HCT116 (cell line): ENCODE data around the gene ZKSCAN4. TPM values are rescaled to one million over a fixed set of nuclear protein-coding genes. Genes with fewer than 3 reads are reported as not detected.

Experiments
- ATAC-seq: fragments of 200-7000 bp; cut with Tn5 transposase; 2 replicates; pipeline ENCODE4 v1.9.1; 2020; ENCODE audit warnings: mild to moderate bottlenecking, moderate library complexity
- BruUV-seq: library from RNA; stranded (reverse); fragments of 400-500 nt; replicated peaks from 2 replicates; lab custom pipeline; 2021; lab: Mats Ljungman, UMichigan
- CTCF ChIA-PET: fragments of 300-600 bp; sonication (Branson Sonifier 250); formaldehyde crosslinking; loops from one replicate; lab custom pipeline; 2021; ENCODE audit warnings: antibody characterized with exemption; lab: Charles Lee
- POLR2A ChIA-PET: fragments of 300-600, 350-600 bp; sonication (Branson Sonifier 250); formaldehyde crosslinking; loops from one replicate; lab custom pipeline; 2021; ENCODE audit warnings: antibody characterized with exemption; lab: Charles Lee
- RAD21 ChIA-PET, 2 experiments: fragments of 300-600 bp; sonication (Branson Sonifier 250); formaldehyde crosslinking; loops; one replicate each; lab custom pipeline; 2023; ENCODE audit warnings: low total read pairs in 2 of 2; ENCODE audit not compliant: uncharacterized antibody in 2 of 2, unreplicated experiment in 2 of 2, low non-redundant PET in 1 of 2; lab: Charles Lee
- DNase-seq: peaks from one replicate; pipeline ENCODE4 v3.0.0-alpha.2; 2010; ENCODE audit warnings: low read depth, low spot score
- H2AFZ ChIP-seq: fragments of 200-600 bp; shearing (Covaris generic), sonication (generic); 2 replicates; pipeline ENCODE4 v1.6.1; 2017; ENCODE audit warnings: low read depth, mixed run types, mixed read lengths, antibody characterized with exemption, low read length; ENCODE audit not compliant: poor library complexity, severe bottlenecking
- H3K27ac ChIP-seq: 2 replicates; pipeline ENCODE4 v1.5.1; 2012; ENCODE audit warnings: low read depth, low read length
- H3K27me3 ChIP-seq: fragments of 200-600 bp; sonication (generic); 2 replicates; pipeline ENCODE4 v1.6.1; 2016; ENCODE audit warnings: mixed run types, low read length, mixed read lengths; ENCODE audit not compliant: insufficient read depth
- H3K36me3 ChIP-seq, 2 experiments: fragments of 200-500 bp in 1 of 2; fragments of 200-600 bp in 1 of 2; sonication (Bioruptor generic) in 1 of 2; sonication (generic) in 1 of 2; 2 replicates each; pipeline versions ENCODE4 v1.5.1 to v1.6.1; 2014 to 2016; ENCODE audit warnings: low read length in 2 of 2, inconsistent platforms in 1 of 2, mixed read lengths in 1 of 2, mixed run types in 1 of 2; ENCODE audit not compliant: insufficient read depth in 2 of 2, control insufficient read depth in 1 of 2
- H3K4me1 ChIP-seq, 2 experiments: fragments of 200-600 bp in 1 of 2; sonication (generic) in 1 of 2; 2 replicates each; pipeline versions ENCODE4 v1.5.1 to v1.6.1; 2012 to 2017; ENCODE audit warnings: low read length in 2 of 2, inconsistent platforms in 1 of 2, mild to moderate bottlenecking in 1 of 2, mixed read lengths in 1 of 2, mixed run types in 1 of 2, moderate library complexity in 1 of 2; ENCODE audit not compliant: insufficient read depth in 2 of 2, control insufficient read depth in 1 of 2
- H3K4me2 ChIP-seq: fragments of 200-600 bp; sonication (generic); 2 replicates; pipeline ENCODE4 v1.6.1; 2017; ENCODE audit warnings: mixed run types, low read length, mixed read lengths
- H3K4me3 ChIP-seq, 2 experiments: fragments of 200-600 bp in 1 of 2; sonication (generic) in 1 of 2; replicated peaks in 1 of 2; 2 replicates each; pipeline ENCODE4 v1.5.1; 2011 to 2016; ENCODE audit warnings: low read length in 2 of 2, control low read depth in 1 of 2, low read depth in 1 of 2, mild to moderate bottlenecking in 1 of 2, mixed read lengths in 1 of 2, mixed run types in 1 of 2
- H3K79me2 ChIP-seq: fragments of 200-600 bp; sonication (generic); 2 replicates; pipeline ENCODE4 v1.6.1; 2017; ENCODE audit warnings: mild to moderate bottlenecking, mixed run types, low read length, moderate library complexity, mixed read lengths; ENCODE audit not compliant: insufficient read depth
- H3K9ac ChIP-seq: fragments of 200-600 bp; sonication (generic); 2 replicates; pipeline ENCODE4 v1.6.1; 2016; ENCODE audit warnings: low read length, mixed read lengths
- H3K9me2 ChIP-seq: fragments of 200-600 bp; sonication (generic), shearing (Covaris generic); 2 replicates; pipeline ENCODE4 v1.6.1; 2017; ENCODE audit warnings: mixed run types, mild to moderate bottlenecking, moderate library complexity; ENCODE audit not compliant: insufficient read depth
- H3K9me3 ChIP-seq, 2 experiments: fragments of 200-500 bp in 1 of 2; fragments of 200-600 bp in 1 of 2; sonication (Bioruptor generic) in 1 of 2; sonication (generic) in 1 of 2; 2 replicates each; pipeline ENCODE4 v1.6.1; 2014 to 2017; ENCODE audit warnings: low read length in 2 of 2, mixed read lengths in 2 of 2, inconsistent platforms in 1 of 2, low read depth in 1 of 2, mild to moderate bottlenecking in 1 of 2, mixed run types in 1 of 2, moderate library complexity in 1 of 2; ENCODE audit not compliant: control insufficient read depth in 1 of 2, insufficient read depth in 1 of 2
- H4K20me1 ChIP-seq: fragments of 200-600 bp; sonication (generic), shearing (Covaris generic); 2 replicates; pipeline ENCODE4 v1.6.1; 2017; ENCODE audit warnings: mixed run types, mild to moderate bottlenecking, moderate library complexity; ENCODE audit not compliant: insufficient read depth
- EGR1 ChIP-seq: IDR thresholded peaks from 2 replicates; pipeline ENCODE4 v1.6.1; 2012; ENCODE audit warnings: low read depth
- ELF1 ChIP-seq: IDR thresholded peaks from 2 replicates; pipeline ENCODE4 v1.6.1; 2012; ENCODE audit warnings: low read depth, borderline replicate concordance
- EZH2 ChIP-seq: fragments of 200-600 bp; sonication (generic); IDR thresholded peaks from 2 replicates; pipeline ENCODE4 v1.6.1; 2017; ENCODE audit warnings: antibody characterized with exemption, mixed run types
- EZH2phosphoT487 ChIP-seq: fragments of 200-600 bp; IDR thresholded peaks from 2 replicates; pipeline ENCODE4 v1.6.1; 2018; ENCODE audit warnings: antibody characterized with exemption, borderline replicate concordance
- FOSL1 ChIP-seq: IDR thresholded peaks from 2 replicates; pipeline ENCODE4 v1.6.1; 2012; ENCODE audit warnings: low read depth
- POLR2A ChIP-seq: IDR thresholded peaks from 2 replicates; pipeline ENCODE4 v1.7.0; 2011; ENCODE audit warnings: borderline replicate concordance; ENCODE audit not compliant: insufficient read depth, insufficient read length; ENCODE audit errors: extremely low read depth
- RAD21 ChIP-seq: IDR thresholded peaks from 2 replicates; pipeline ENCODE4 v1.6.1; 2012; ENCODE audit warnings: low read depth, mild to moderate bottlenecking
- SIN3A ChIP-seq: IDR thresholded peaks from 2 replicates; pipeline ENCODE4 v1.6.1; 2012; ENCODE audit warnings: low read depth
- SP1 ChIP-seq: IDR thresholded peaks from 2 replicates; pipeline ENCODE4 v1.6.1; 2012; ENCODE audit warnings: low read depth
- TCF7L2 ChIP-seq: IDR thresholded peaks from 2 replicates; pipeline ENCODE4 v1.7.0; 2011; ENCODE audit warnings: borderline replicate concordance, inconsistent platforms; ENCODE audit not compliant: insufficient read depth, insufficient read length; ENCODE audit errors: extremely low read depth
- ZNF274 ChIP-seq: fragments of 200-500 bp; sonication (Bioruptor generic); IDR thresholded peaks from 2 replicates; pipeline ENCODE4 v1.6.1; 2014; ENCODE audit warnings: mild to moderate bottlenecking, low read depth, low read length, inconsistent platforms
- intact Hi-C: fragments of 100-400 bp; cut with micrococcal nuclease; formaldehyde crosslinking; loops from 2 replicates; pipeline ENCODE4 v1.10.0; 2022
- total RNA-seq: library from RNA; stranded (reverse); gene quantifications from one replicate; pipeline ENCODE4 v1.2.1, GENCODE V29; 2021; ENCODE audit not compliant: unreplicated experiment
- TF ChIP-seq, protein P1 (sequence below): IDR thresholded peaks from 2 replicates; pipeline ENCODE4 v1.6.1; 2012
- TF ChIP-seq, protein P2 (sequence below): IDR thresholded peaks from 2 replicates; pipeline ENCODE4 v1.6.1; 2012; ENCODE audit warnings: low read depth

Gene ZKSCAN4
- total RNA-seq, 1 experiment from 2014 or later = 4.8 TPM

DNA sequence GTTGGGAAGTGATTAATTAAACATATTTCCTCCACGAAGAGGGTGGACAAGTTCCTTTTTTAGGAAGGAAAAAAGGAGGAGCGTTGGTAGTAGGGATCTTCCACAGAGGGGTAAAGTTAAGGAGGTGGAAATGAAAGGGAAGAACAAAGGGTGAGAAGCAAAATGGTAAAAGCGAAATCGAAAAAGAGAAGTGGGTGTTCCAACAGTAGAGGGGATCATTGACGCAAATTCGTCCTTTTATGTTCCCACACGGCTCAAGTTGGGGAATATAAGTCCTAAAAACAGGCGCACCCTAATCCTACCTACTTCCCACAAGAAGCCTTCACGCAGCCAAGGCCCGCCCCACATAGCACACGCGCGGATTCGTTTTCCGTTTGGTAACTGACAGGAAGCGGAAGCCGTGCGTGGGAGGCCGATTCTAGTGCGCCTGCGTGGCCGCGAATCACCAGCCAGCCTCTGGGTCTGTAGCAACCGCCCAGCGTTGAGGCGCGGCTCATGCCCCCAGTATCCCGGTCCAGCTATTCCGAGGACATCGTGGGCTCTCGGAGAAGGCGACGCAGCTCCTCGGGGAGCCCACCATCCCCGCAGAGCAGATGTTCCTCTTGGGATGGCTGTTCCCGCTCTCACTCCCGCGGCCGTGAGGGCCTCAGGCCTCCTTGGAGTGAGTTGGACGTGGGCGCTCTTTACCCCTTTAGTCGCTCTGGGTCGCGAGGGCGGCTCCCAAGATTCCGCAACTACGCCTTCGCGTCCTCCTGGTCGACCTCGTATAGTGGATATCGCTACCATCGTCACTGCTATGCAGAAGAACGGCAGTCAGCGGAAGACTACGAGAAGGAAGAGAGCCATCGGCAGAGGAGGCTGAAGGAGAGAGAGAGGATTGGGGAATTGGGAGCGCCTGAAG is 7.1 kb upstream of the ZKSCAN4 start, which contains the start of gene NKAPL (continued):
- TF ChIP-seq, protein P1, sequence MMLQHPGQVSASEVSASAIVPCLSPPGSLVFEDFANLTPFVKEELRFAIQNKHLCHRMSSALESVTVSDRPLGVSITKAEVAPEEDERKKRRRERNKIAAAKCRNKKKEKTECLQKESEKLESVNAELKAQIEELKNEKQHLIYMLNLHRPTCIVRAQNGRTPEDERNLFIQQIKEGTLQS = no peak
- TF ChIP-seq EZH2 (no peak), POLR2A (no peak), EGR1 (no peak), TCF7L2 (no peak), EZH2phosphoT487 (no peak), ELF1 (no peak)
- TF ChIP-seq, protein P2, sequence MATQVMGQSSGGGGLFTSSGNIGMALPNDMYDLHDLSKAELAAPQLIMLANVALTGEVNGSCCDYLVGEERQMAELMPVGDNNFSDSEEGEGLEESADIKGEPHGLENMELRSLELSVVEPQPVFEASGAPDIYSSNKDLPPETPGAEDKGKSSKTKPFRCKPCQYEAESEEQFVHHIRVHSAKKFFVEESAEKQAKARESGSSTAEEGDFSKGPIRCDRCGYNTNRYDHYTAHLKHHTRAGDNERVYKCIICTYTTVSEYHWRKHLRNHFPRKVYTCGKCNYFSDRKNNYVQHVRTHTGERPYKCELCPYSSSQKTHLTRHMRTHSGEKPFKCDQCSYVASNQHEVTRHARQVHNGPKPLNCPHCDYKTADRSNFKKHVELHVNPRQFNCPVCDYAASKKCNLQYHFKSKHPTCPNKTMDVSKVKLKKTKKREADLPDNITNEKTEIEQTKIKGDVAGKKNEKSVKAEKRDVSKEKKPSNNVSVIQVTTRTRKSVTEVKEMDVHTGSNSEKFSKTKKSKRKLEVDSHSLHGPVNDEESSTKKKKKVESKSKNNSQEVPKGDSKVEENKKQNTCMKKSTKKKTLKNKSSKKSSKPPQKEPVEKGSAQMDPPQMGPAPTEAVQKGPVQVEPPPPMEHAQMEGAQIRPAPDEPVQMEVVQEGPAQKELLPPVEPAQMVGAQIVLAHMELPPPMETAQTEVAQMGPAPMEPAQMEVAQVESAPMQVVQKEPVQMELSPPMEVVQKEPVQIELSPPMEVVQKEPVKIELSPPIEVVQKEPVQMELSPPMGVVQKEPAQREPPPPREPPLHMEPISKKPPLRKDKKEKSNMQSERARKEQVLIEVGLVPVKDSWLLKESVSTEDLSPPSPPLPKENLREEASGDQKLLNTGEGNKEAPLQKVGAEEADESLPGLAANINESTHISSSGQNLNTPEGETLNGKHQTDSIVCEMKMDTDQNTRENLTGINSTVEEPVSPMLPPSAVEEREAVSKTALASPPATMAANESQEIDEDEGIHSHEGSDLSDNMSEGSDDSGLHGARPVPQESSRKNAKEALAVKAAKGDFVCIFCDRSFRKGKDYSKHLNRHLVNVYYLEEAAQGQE = no peak

DNA sequence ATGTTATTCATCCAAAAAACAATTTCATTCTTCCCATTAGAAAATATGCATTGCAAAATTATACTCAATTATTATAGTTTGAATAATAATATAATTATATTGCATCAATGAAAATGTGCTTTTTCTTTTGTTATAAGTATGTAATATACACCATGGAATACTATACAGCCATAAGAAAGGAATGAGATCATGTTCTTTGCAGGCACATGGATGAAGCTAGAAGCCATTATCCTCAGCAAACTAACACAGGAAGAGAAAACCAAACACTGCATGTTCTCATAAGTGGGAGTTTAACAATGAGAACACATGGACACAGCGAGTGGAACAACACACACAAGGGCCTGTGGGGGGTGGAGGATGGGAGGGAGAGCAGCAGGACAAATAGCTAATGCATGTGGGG is 5.0 kb upstream of the ZKSCAN4 start:
- CTCF ChIA-PET = no interaction called here
- H3K9me3 ChIP-seq = no peaks in the 10 kb centered on the region
- RAD21 ChIA-PET = no interaction called here
- H3K4me1 ChIP-seq = peaks cover 0 to 9% of the 10 kb centered on the region in 2 experiments; a peak in 1 of 4 replicates
- H3K79me2 ChIP-seq = no peaks in the 10 kb centered on the region; the same call in 1 of the 2 replicates
- H3K4me2 ChIP-seq = no peak overlapping the region
- H3K36me3 ChIP-seq = no peaks in the 10 kb centered on the region
- no peak for ATAC-seq
- no peaks in the 10 kb centered on the region for H3K9me2 ChIP-seq
- no peak for TF ChIP-seq SIN3A
- no peak for TF ChIP-seq FOSL1
- TF ChIP-seq RAD21 = no peak
- no peak for TF ChIP-seq ZNF274
- TF ChIP-seq SP1 = no peak
- TF ChIP-seq, all 23 proteins: peak for 0
- BruUV-seq = no TSS peak
- H3K27me3 ChIP-seq = no peaks in the 10 kb centered on the region
- H3K27ac ChIP-seq = no peak overlapping the region
- DNase-seq = no peak
- POLR2A ChIA-PET = no interaction called here
- no peak overlapping the region for H3K4me3 ChIP-seq
- H4K20me1 ChIP-seq = no peaks in the 10 kb centered on the region
- intact Hi-C loops = no loop called here
- no peak overlapping the region for H2AFZ ChIP-seq
- no peak overlapping the region for H3K9ac ChIP-seq
